GM21526 (cell line): ENCODE measurements around the gene SEC14L3.

Experiments
- ATAC-seq: cut with Tn5 transposase; IDR thresholded peaks from one replicate; pipeline ENCODE4 v1.9.1; 2021; ENCODE audit warnings: moderate library complexity; ENCODE audit not compliant: unreplicated experiment, low FRiP score

SEC14L3 gene

DNA sequence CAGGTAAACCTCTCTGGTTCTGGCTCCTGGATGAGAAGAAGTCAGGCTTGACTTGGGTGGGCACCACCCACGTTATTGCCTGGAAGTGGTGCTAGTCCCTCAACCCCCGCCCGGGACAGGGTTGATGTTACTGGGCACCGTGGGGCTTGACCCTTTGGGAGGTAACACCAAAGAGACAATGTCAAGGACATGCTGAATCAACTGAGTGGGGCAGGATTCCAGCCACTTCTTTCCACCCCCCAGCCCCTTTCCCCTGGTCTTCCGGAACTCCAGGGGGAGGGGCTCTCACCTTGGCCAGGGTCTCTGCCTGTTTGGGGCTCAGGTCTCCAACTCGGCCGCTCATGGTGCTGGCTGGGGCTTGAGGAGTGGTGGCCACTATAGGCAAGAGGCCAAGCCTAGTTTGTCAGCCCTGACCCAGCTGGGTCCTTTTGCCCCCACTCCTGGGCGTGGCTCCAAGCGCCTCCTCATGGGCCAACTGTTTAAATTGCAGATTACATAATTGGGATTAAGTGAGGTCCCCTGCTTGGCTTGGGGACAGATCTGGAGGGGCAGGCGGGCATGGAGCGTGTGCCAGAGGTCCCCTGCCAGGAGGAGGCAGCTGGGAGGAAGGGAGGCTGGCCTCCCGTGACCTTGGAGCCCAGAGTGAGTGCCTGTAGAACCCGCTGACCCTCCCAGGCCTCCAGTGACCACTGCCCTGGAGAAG is at the start of gene SEC14L3:
Gene SEC14L3, minus strand, starts transcription at position 402 of the 703 bp plus-strand sequence. Its CDS starts 59 bp downstream, at position 343.
- ATAC-seq, result no peak

DNA sequence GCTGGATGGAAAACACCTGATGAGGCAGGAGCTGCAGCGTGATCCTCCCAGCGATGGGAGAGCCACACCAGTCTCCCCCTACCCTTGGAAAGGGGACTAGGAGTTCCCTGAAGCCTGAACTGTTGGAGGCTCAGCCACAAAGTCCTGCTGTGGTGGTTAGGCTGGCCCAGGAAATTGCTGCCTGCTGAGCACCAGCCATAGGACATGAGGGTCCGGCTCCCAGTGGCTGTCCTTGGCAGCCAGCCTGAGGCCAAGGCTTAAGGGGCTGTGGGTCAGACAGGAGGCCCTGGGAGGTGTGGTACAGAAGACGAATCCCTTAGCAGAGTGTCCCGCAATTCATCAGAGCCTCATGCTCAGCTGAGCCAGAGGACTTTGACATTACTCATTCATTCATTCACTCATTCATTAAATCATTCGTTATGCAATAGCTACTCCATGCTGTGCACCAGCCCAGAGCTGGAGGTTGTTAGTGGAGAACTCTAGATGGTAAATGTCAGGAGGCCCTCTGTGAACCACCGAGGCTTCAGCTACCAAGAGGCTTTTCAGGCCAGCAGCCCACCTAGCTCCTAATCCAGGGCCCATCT is 48.1 kb upstream of the SEC14L3 start:
- no peak for ATAC-seq

DNA sequence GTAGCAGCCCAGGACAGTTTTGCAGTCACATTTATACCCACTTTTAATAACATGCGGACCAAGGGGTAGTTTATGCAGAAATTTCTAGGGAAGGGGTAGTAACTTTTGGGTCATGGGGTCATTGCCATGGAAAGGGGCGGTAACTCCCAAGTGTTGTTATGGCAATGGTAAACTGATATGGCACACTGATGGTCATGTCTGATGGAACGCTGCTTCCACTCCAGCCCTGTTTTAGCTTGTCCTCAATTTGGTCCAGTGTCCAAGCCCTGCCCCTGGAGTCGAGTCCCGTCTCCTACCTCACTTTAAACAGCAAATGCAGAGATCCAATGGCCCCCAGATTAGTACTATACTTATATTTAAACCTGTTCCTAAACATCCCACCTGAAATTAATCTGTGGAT is 44.9 kb upstream of the SEC14L3 start:
- ATAC-seq, result no peak

DNA sequence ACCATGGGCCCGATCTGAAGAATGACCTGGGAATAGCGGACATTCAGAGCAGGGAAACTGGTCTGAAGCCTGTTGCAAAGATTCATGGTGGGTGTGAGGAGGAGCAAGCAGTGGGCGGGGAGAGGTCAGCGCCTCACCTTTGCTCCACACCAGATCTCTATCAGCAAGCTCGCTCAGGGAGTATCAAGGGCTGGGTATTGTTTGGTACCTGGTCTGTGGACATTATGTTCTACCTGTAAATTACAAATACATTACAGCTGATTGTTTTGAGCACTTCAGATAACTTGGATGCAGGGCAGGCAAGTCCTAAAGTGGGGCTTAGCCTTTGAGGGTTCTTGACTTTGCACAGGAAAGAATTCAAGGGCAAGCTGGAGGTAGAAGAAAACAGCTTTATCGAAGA is 44.5 kb upstream of the SEC14L3 start:
- ATAC-seq, result no peak

DNA sequence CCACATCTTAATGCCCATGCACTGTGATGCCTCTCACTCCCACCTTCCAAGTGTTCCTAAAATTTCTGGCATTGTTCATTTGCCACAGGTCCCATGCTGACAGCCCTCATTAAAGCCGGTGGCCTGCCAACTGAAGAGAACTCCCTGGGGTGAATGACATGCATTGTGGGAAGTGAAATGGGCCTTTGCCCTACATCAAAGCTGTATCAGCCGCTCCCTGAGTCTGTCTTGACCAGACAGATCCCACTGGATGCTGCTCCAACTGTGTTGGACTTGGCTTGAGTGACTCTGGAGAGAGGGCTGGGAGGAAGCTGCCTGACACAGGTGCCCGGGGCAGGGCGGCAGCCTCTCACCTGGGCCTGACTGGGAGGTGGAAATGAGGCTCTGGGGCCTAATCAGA is 42.4 kb upstream of the SEC14L3 start:
- no peak for ATAC-seq

- ATAC-seq, result no peak
These were observed 41.6 kb upstream of the SEC14L3 start for GRCh38 chr22:30513462-30513861.

DNA sequence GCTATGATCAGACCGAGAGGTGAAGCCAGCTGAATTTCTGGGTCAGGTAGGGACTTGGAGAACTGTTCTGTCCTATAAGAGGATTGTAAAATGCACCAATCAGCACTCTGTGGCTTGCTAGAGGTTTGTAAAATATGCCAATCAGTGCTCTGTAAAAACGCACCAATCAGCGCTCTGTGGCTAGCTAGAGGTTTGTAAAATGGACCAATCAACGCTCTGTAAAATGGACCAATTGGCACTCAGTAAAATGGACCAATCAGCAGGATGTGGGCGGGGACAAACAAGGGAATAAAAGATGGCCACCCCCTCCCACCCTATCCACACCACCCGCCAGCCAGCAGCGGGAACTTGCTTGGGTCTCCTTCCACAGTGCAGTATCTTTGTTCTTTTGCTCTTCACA is 40.1 kb upstream of the SEC14L3 start:
- ATAC-seq, result no peak

DNA sequence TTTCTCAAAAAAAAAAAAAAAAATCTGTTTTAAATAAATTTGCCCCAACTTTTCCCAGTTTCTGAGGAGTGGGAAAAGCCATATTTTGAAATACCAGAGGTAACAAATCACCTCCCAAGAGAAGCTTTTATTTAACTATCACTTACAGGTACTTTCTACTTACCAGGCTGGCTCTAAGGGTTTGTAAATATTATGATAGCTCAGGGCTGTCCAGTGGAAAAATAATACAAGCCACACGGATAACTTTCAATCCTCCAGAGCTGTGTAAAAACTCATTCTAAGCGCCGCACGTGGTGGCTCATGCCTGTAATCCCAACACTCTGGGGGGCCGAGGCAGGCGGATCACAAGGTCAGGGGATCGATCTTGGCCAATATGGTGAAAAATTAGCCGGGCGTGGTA is 39.3 kb upstream of the SEC14L3 start:
- no peak for ATAC-seq

DNA sequence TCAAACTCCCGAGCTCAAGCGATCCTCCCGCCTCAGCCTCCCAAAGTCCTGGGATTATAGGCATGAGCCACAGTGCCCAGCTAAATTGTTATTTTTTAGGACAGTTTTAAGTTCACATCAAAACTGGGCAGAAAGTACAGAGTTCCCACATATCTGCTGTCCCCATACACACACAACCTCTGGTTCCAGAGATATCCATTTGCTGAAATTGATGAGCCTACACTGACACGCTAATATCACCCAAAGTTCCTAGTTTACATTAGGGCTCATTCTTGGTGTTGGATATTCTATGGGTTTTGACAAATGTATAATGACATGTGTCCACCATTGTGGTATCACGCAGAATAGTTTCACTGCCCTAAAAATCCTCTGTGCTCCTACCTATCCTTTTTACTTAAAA is 36.4 kb upstream of the SEC14L3 start:
- no peak for ATAC-seq

GRCh38 chr22:30507670-30508069 is 35.9 kb upstream of the SEC14L3 start:
- no peak for ATAC-seq

- ATAC-seq, result no peak
These were observed 34.7 kb upstream of the SEC14L3 start for GRCh38 chr22:30506507-30506968.

- ATAC-seq, result no peak
These were observed 31.7 kb upstream of the SEC14L3 start for GRCh38 chr22:30503551-30503950.

GRCh38 chr22:30502911-30503310 is 31.1 kb upstream of the SEC14L3 start:
- ATAC-seq, result no peak

DNA sequence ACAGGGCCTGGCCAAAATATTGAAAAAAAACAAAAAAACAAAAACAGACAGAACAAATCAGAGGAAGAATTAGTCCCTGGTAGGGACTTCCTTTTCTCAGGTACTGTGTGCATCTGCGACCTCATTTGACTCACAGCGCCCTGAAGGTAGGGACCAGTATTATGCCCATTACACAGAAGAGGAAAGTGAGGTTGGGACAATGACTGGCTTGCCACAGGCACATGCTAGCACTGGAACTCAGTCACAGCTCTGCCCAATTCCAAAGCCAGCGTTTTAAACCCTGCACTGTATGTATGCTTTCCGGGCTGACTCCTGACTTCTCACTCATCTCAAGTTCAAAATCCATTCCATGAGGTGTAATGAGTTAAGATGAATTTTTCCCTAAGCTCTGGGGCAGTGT is 30.3 kb upstream of the SEC14L3 start:
- ATAC-seq, result no peak

- no peak for ATAC-seq
These were observed 28.8 kb upstream of the SEC14L3 start for GRCh38 chr22:30500628-30501027.

DNA sequence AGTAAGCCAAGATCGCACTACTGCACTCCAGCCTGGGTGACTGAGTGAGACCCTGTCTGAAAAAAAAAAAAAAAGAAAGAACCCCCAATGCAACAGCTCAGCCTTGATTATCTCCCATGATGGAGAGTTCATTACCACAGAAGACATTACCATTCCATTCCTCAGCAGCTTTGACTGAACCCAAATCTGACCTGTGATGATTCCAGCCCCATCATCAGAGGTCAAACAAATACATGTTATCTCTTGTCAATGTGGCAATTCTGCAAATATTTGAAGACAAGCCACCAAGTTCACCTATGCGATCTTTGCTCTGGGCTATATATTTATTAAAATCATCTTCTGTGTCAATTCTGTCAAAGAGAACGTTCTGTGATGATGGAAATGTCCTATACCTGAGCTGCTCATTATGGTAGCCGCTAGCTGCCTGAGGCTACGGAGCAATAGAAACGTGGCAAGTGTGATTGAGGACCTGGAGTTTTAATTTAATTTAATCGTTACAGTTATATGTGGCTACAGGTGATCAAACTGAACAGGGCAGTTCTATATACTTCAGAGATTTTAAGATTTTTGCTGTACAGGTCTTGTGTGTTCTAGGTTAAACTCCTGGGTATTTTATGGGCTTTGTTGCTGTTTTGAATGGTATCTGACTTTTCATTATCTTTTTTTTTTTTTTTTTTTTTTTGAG is 25.8 kb upstream of the SEC14L3 start:
- ATAC-seq, result no peak

- no peak for ATAC-seq
These were observed 23.4 kb upstream of the SEC14L3 start for GRCh38 chr22:30495041-30495784.

GRCh38 chr22:30492144-30492543 is 20.3 kb upstream of the SEC14L3 start:
- no peak for ATAC-seq

DNA sequence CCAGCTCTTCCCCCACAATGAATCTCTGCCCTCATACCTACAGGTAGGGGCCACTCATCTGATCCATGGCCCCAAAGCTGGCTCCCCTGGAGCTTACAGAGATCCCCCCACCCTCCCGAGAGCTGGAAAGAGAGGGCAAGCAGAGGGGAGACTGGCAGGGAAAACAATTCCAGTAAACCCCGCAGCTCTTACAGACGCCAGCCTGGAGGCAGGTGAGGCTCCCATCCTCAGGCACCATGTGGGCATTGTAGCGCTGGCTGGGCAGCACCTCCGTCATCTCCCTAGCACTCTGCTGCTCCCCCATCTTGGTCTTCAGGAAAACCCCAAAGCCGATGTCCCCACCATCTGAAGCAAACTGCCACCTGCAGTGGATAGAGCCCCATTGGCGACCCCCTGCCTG is 19.6 kb upstream of the SEC14L3 start:
- no peak for ATAC-seq

- no peak for ATAC-seq
These were observed 18.6 kb upstream of the SEC14L3 start for GRCh38 chr22:30490399-30490798.

DNA sequence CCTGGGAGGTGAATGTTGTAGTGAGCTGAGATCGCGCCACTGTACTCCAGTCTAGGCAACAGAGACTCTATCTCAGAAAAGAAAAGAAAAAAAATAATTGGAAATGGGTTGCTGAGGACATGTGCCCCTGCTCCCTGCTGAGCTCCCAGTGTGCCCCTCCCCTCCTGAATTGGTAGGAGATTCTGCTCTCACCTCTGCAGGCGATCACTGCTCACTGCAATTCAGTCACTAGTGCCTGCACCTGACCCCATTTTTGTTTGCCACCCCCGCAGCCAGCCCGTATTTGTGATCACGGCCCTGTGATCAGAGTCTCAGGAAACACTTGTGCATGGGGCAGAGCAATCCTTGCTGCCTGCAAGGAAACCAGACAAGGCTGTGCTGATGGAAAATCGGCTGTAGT is 16.3 kb upstream of the SEC14L3 start:
- ATAC-seq, result no peak
